B cell (primary cell): ENCODE data around the gene MGST2.

Experiments used
- CTCF ChIP-seq: fragments of 200-600 bp; IDR thresholded peaks from one replicate; pipeline ENCODE4 v1.8.0; 2022; ENCODE audit warnings: antibody characterized with exemption, mild to moderate bottlenecking
- EZH2 ChIP-seq: IDR thresholded peaks from 2 replicates; pipeline ENCODE4 v1.6.1; 2012; ENCODE audit warnings: borderline replicate concordance, low read depth, mild to moderate bottlenecking, moderate library complexity, low read length; ENCODE audit not compliant: insufficient read depth, poor library complexity, severe bottlenecking

GRCh38 chr4:139654516-139654915 is 11.1 kb upstream of the MGST2 start:
- TF ChIP-seq CTCF = no peak
- no peak for TF ChIP-seq EZH2
